Gastrocnemius medialis (tissue), 4 donors: ENCODE results near the gene TSHZ1. TPM values are rescaled to one million over a fixed set of nuclear protein-coding genes. Genes with fewer than 3 reads are reported as not detected.

Experiments used
- ATAC-seq, 2 donors: fragments of 150-250 bp; one replicate each; pipeline ENCODE4 v1.9.1; 2016
- DNase-seq, 2 donors: peaks; one replicate each; pipeline ENCODE4 v3.0.0-alpha.2; 2019
- H3K27ac ChIP-seq, 4 donors: fragments of 200-600 bp; sonication (generic); 1 replicate in 1 of 4; 2 replicates in 3 of 4; pipeline ENCODE4 v1.5.1; 2016 to 2018; ENCODE audit warnings: mild to moderate bottlenecking in 2 of 4, moderate library complexity in 1 of 4
- H3K27me3 ChIP-seq, 3 donors: fragments of 200-600 bp; sonication (generic) in 2 of 3; 1 replicate in 1 of 3; 2 replicates in 2 of 3; pipeline versions ENCODE4 v1.5.1 to v1.6.0; 2016 to 2019; ENCODE audit warnings: mild to moderate bottlenecking in 1 of 3, moderate library complexity in 1 of 3
- H3K36me3 ChIP-seq, 2 donors: fragments of 200-600 bp; sonication (generic) in 1 of 2; one replicate each; pipeline ENCODE4 v1.5.1; 2017 to 2018
- H3K4me1 ChIP-seq, 2 donors: fragments of 200-600 bp; sonication (generic) in 1 of 2; one replicate each; pipeline ENCODE4 v1.5.1; 2016 to 2017; ENCODE audit warnings: mild to moderate bottlenecking in 2 of 2
- H3K4me3 ChIP-seq, 4 donors: fragments of 200-600 bp; sonication (generic) in 3 of 4; 1 replicate in 1 of 4; 2 replicates in 3 of 4; pipeline ENCODE4 v1.5.1; 2016 to 2019; ENCODE audit warnings: mild to moderate bottlenecking in 2 of 4
- H3K9me3 ChIP-seq, 3 donors: fragments of 200-600 bp; sonication (generic) in 2 of 3; 1 replicate in 1 of 3; 2 replicates in 2 of 3; pipeline ENCODE4 v1.5.1; 2016 to 2019
- POLR2A ChIP-seq, 2 donors: fragments of 450-650 bp; IDR thresholded peaks; one replicate each; pipeline ENCODE4 v1.6.1; 2017; ENCODE audit warnings: antibody characterized with exemption in 2 of 2, mild to moderate bottlenecking in 2 of 2, moderate library complexity in 2 of 2
- in situ Hi-C, 4 donors: fragments of 200-750 bp; cut with MboI; loops; one replicate each; pipeline versions ENCODE4 v1.15.0 to v1.8.0; 2017; ENCODE audit warnings: low sequenced_read_pairs in 4 of 4
- intact Hi-C: fragments of 100-400 bp; cut with DNase I; formaldehyde crosslinking; loops from one replicate; pipeline ENCODE4 v1.15.1; 2023; ENCODE audit warnings: low total_unique reads
- total RNA-seq, 4 donors: library from RNA; depleted of rRNA; stranded (reverse); fragments of >200 nt; gene quantifications; one replicate each; pipeline versions ENCODE4 v1.1.0 to v1.2.3, GENCODE V29; 2016
- TF ChIP-seq, protein P1 (sequence below), 5 experiments: fragments of 450-650 bp in 3 of 5; fragments of 200-600 bp in 2 of 5; sonication (generic) in 2 of 5; IDR thresholded peaks in 4 of 5; conservative IDR thresholded peaks in 1 of 5; 1 replicate in 4 of 5; 2 replicates in 1 of 5; pipeline ENCODE4 v1.5.1; 2016 to 2019; ENCODE audit warnings: antibody characterized with exemption in 5 of 5, mild to moderate bottlenecking in 3 of 5, moderate library complexity in 3 of 5

TSHZ1 gene
- total RNA-seq, 4 donors from 2014 or later = 5.9 to 7.9 (median 7.6) TPM

DNA sequence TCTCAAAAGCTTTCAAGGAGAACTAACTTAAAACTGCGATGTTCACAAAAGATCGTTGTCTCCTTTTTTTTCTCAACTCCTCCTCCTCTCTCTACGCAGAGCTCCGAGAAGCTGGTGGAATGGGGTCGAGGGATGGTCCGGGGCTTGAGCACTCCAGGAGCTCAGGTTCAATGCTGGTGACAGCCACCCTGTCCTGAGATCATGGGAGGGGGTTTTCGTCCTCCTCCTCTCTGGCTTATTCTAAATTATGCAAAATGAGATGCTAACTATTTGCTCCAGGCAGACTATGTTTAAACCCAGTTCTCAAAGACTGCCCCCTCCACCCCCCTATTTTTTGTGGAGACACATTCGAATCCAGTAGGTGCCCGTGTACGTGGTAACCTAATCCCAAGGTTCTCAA, 11.8 kb downstream of the TSHZ1 start:
- in situ Hi-C loops = no loop called here
- Histone ChIP-seq H3K9me3 (no peaks in the 10 kb centered on the region), H3K36me3 (no peaks in the 10 kb centered on the region), H3K4me3 (no peak overlapping the region), H3K27ac (peak overlapping the region in 2 of 4 donors; percentile 17 to 40), H3K4me1 (peaks cover 64 to 74% of the 10 kb centered on the region in 2 donors), H3K27me3 (no peaks in the 10 kb centered on the region)
- ATAC-seq (no peak), DNase-seq (no peak)
- no peak for TF ChIP-seq POLR2A (IDR thresholded peaks at IDR 0.05)
- TF ChIP-seq, protein P1, sequence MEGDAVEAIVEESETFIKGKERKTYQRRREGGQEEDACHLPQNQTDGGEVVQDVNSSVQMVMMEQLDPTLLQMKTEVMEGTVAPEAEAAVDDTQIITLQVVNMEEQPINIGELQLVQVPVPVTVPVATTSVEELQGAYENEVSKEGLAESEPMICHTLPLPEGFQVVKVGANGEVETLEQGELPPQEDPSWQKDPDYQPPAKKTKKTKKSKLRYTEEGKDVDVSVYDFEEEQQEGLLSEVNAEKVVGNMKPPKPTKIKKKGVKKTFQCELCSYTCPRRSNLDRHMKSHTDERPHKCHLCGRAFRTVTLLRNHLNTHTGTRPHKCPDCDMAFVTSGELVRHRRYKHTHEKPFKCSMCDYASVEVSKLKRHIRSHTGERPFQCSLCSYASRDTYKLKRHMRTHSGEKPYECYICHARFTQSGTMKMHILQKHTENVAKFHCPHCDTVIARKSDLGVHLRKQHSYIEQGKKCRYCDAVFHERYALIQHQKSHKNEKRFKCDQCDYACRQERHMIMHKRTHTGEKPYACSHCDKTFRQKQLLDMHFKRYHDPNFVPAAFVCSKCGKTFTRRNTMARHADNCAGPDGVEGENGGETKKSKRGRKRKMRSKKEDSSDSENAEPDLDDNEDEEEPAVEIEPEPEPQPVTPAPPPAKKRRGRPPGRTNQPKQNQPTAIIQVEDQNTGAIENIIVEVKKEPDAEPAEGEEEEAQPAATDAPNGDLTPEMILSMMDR (IDR thresholded peaks at IDR 0.05 in 4 of 5, conservative IDR thresholded peaks at IDR 0.05 in 1 of 5) = no peak
- intact Hi-C loops = no loop called here

DNA sequence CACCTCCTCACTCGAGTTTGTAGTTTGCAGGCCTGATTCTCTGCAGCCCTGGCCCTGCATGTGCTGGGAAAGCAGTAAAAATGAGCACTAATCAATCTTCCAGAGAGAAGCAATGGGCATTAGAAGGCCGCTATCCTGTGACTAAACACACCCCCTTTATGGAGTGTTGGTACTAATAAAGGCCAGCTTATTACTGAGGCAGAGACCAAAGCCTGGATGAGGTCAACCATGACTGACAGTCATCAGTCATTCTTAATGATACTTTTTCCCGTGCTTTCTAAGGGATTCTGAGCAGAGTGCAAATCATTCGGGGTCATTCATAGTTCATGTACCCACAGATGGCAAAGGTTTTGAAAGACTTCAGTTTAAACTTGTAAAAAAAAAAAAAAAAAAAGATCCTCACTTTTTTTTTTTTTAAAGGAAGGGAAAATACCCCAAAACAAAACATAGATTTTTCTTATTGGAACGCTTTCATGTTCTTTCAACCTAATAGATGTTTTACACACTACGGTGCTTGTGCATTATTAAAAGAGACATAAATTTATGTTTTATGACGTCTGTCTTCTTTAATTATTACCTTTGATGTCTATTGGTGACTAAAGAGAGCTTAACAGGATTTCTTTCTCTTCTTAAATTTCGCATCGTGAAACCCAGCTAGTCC, 13.2 kb downstream of the TSHZ1 start:
- TF ChIP-seq, protein P1 (IDR thresholded peaks at IDR 0.05 in 4 of 5, conservative IDR thresholded peaks at IDR 0.05 in 1 of 5) = no peak
- no peak for DNase-seq
- H3K27ac ChIP-seq = no peak overlapping the region
- H3K9me3 ChIP-seq = no peaks in the 10 kb centered on the region
- intact Hi-C loops = loop anchor here (1.0 kb wide), 1 partner anchor 30 kb away; no protein-coding TSS in a partner anchor
- H3K27me3 ChIP-seq = no peaks in the 10 kb centered on the region
- no peak overlapping the region for H3K4me3 ChIP-seq
- ATAC-seq = no peak
- H3K4me1 ChIP-seq = peaks cover 62 to 67% of the 10 kb centered on the region in 2 donors
- in situ Hi-C loops = no loop called here
- H3K36me3 ChIP-seq = no peaks in the 10 kb centered on the region

DNA sequence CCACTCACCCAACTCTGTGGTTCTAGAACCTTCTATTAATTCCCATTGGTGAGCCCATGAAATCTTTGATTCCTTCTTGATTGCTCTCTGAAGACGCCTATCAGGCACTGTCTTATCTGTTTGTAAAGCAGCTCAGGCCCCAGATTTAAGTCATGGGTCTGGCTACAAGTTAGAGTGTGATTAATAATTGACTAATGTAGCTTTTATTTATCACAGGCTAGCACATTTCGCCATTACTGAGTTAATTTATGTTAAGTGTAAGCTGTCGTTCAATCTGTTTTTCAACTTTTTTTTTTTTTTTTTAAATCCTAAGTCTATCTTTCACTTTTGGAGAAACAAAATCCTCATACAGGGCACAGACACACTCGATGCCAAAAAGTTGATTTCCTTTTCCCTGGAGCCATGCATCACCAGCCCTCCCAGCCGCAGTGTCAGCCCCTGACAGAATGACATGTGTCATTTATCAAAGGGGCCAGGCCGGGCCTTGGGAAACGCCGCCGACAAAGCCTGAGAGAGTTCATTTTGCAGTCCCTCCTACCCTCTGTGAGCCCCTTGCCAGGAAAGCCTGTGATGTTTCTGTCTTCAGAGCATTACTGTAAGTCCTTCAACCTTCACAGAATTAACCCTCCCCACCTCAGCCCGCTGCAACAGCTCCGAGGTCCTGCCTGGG, 15.8 kb downstream of the TSHZ1 start:
- no peak for ATAC-seq
- no peaks in the 10 kb centered on the region for H3K9me3 ChIP-seq
- DNase-seq = no peak
- peak overlapping the region in 1 of 4 donors; percentile 10 for H3K4me3 ChIP-seq
- peak overlapping the region in 1 of 4 donors; percentile 39 for H3K27ac ChIP-seq
- no peaks in the 10 kb centered on the region for H3K36me3 ChIP-seq
- H3K4me1 ChIP-seq = peaks cover 49 to 58% of the 10 kb centered on the region in 2 donors
- in situ Hi-C loops = no loop called here
- TF ChIP-seq, protein P1 (IDR thresholded peaks at IDR 0.05 in 4 of 5, conservative IDR thresholded peaks at IDR 0.05 in 1 of 5) = no peak
- no peak for TF ChIP-seq POLR2A (IDR thresholded peaks at IDR 0.05)
- no peaks in the 10 kb centered on the region for H3K27me3 ChIP-seq
- intact Hi-C loops = no loop called here

- intact Hi-C loops = no loop called here
- in situ Hi-C loops = no loop called here
- no peak for ATAC-seq
Observed at GRCh38 chr18:75226956-75227316, 16.3 kb downstream of the TSHZ1 start.

More at GRCh38 chr18:75226956-75227316, 16.3 kb downstream of the TSHZ1 start:
- Histone ChIP-seq H3K9me3 (no peaks in the 10 kb centered on the region), H3K4me3 (peak overlapping the region in 1 of 4 donors; percentile 10), H3K4me1 (peaks cover 54 to 57% of the 10 kb centered on the region in 2 donors), H3K27me3 (no peaks in the 10 kb centered on the region), H3K36me3 (no peaks in the 10 kb centered on the region), H3K27ac (peak overlapping the region in 1 of 4 donors; percentile 39)
- DNase-seq = no peak
- no peak for TF ChIP-seq POLR2A (IDR thresholded peaks at IDR 0.05)
- TF ChIP-seq, protein P1 (IDR thresholded peaks at IDR 0.05 in 4 of 5, conservative IDR thresholded peaks at IDR 0.05 in 1 of 5) = no peak
